Measurements from ENCODE around the gene POLH. TPM values are rescaled to one million over a fixed set of nuclear protein-coding genes. Genes with fewer than 3 reads are reported as not detected.
A peak's percentile ranks its signal among the peaks of the same experiment; 100 is the strongest.

The POLH gene
- total and polyA plus RNA-seq, 10 of the 15 experiments (the other 5 are each of a cell fraction or from before 2014, with no cell fraction given) = 5.5 to 33.6 (median 18.6) TPM

DNA sequence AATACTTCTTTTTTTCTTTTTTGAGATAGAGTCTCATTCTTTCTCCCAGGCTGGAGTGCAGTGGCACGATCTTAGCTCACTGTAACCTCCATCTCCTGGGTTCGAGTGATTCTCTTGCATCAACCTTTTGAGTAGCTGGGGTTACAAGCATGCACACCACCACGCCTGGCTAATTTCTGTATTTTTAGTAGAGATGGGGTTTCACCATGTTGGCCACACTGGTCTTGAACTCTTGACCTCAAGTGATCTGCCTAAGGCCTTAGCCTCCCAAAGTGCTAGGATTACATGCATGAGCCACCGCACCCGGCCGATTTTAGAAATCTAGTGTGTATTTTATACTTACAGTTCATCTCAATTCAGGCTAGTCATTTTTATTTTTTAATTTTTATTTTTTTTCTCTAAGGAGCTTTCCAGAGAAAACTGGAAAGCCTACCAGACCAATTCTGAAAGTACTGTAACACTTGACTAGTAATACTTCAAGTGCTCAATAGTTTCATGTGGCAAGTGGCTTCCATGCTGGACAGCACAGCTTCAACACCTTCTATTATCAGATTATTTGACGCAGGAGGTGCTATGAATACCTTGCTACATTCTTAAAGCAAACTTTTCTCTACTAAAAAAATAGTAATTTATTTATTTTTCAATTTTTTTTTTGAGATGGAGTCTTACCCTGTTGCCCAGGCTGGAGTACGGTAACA lies 34.1 kb upstream of the POLH start (continued):
- TF ChIP-seq, protein P1, sequence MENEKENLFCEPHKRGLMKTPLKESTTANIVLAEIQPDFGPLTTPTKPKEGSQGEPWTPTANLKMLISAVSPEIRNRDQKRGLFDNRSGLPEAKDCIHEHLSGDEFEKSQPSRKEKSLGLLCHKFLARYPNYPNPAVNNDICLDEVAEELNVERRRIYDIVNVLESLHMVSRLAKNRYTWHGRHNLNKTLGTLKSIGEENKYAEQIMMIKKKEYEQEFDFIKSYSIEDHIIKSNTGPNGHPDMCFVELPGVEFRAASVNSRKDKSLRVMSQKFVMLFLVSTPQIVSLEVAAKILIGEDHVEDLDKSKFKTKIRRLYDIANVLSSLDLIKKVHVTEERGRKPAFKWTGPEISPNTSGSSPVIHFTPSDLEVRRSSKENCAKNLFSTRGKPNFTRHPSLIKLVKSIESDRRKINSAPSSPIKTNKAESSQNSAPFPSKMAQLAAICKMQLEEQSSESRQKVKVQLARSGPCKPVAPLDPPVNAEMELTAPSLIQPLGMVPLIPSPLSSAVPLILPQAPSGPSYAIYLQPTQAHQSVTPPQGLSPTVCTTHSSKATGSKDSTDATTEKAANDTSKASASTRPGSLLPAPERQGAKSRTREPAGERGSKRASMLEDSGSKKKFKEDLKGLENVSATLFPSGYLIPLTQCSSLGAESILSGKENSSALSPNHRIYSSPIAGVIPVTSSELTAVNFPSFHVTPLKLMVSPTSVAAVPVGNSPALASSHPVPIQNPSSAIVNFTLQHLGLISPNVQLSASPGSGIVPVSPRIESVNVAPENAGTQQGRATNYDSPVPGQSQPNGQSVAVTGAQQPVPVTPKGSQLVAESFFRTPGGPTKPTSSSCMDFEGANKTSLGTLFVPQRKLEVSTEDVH (IDR thresholded peaks at IDR 0.05; ENCODE audit: low read depth, partially characterized antibody) = no peak
- no peak for TF ChIP-seq DPF2 (IDR thresholded peaks at IDR 0.05)
- TF ChIP-seq, protein P2, sequence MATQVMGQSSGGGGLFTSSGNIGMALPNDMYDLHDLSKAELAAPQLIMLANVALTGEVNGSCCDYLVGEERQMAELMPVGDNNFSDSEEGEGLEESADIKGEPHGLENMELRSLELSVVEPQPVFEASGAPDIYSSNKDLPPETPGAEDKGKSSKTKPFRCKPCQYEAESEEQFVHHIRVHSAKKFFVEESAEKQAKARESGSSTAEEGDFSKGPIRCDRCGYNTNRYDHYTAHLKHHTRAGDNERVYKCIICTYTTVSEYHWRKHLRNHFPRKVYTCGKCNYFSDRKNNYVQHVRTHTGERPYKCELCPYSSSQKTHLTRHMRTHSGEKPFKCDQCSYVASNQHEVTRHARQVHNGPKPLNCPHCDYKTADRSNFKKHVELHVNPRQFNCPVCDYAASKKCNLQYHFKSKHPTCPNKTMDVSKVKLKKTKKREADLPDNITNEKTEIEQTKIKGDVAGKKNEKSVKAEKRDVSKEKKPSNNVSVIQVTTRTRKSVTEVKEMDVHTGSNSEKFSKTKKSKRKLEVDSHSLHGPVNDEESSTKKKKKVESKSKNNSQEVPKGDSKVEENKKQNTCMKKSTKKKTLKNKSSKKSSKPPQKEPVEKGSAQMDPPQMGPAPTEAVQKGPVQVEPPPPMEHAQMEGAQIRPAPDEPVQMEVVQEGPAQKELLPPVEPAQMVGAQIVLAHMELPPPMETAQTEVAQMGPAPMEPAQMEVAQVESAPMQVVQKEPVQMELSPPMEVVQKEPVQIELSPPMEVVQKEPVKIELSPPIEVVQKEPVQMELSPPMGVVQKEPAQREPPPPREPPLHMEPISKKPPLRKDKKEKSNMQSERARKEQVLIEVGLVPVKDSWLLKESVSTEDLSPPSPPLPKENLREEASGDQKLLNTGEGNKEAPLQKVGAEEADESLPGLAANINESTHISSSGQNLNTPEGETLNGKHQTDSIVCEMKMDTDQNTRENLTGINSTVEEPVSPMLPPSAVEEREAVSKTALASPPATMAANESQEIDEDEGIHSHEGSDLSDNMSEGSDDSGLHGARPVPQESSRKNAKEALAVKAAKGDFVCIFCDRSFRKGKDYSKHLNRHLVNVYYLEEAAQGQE (IDR thresholded peaks at IDR 0.05; ENCODE audit: low read depth, low read length) = 0 out of 2 replicates have a peak, but pooled peaks have one; percentile 27
- peak; percentile 92 for TF ChIP-seq NR2F1 (conservative IDR thresholded peaks at IDR 0.05)
- TF ChIP-seq BHLHE40 (IDR thresholded peaks at IDR 0.05; ENCODE audit: borderline replicate concordance in 1 of 2, low read depth in 2 of 2, low read length in 1 of 2) = 0 out of 4 replicates have a peak, but pooled peaks of 1 of the 2 experiments have one; percentile 26
